DND-41 (cell line): Measurements from ENCODE around the gene DST.

Source experiments
- ATAC-seq: fragments of 200-7000 bp; cut with Tn5 transposase; 3 replicates; pipeline ENCODE4 v1.9.1; 2021; ENCODE audit warnings: low read depth; ENCODE audit not compliant: insufficient read depth
- DNase-seq: peaks from one replicate; pipeline ENCODE4 v3.0.0-alpha.2; 2020
- H2AFZ ChIP-seq: 2 replicates; pipeline ENCODE4 v1.6.0; 2012; ENCODE audit warnings: low read depth, low read length
- H3K27ac ChIP-seq: 2 replicates; pipeline ENCODE4 v1.5.1; 2012; ENCODE audit warnings: low read length, inconsistent platforms
- H3K27me3 ChIP-seq: fragments of 200-600 bp; sonication (generic); 2 replicates; pipeline ENCODE4 v1.6.0; 2012; ENCODE audit warnings: low read length, mild to moderate bottlenecking, inconsistent platforms; ENCODE audit not compliant: insufficient read depth, poor library complexity
- H3K36me3 ChIP-seq: 2 replicates; pipeline ENCODE4 v1.5.1; 2012; ENCODE audit warnings: low read length, inconsistent platforms; ENCODE audit not compliant: insufficient read depth
- H3K4me1 ChIP-seq: 2 replicates; pipeline ENCODE4 v1.5.1; 2012; ENCODE audit warnings: mild to moderate bottlenecking, low read length; ENCODE audit not compliant: insufficient read depth
- H3K4me2 ChIP-seq: 2 replicates; pipeline ENCODE4 v1.6.0; 2012; ENCODE audit warnings: mild to moderate bottlenecking, moderate library complexity, low read length, inconsistent platforms; ENCODE audit not compliant: insufficient read depth
- H3K4me3 ChIP-seq, 2 experiments: fragments of 200-600 bp in 1 of 2; shearing (Covaris generic) in 1 of 2; 2 replicates each; pipeline ENCODE4 v1.5.1; 2012 to 2016; ENCODE audit warnings: inconsistent platforms in 2 of 2, low read length in 2 of 2, mild to moderate bottlenecking in 2 of 2, low read depth in 1 of 2, moderate library complexity in 1 of 2
- H3K79me2 ChIP-seq: 2 replicates; pipeline ENCODE4 v1.6.0; 2012; ENCODE audit warnings: low read length, inconsistent platforms; ENCODE audit not compliant: insufficient read depth
- H3K9ac ChIP-seq: 2 replicates; pipeline ENCODE4 v1.6.0; 2012; ENCODE audit warnings: low read depth, mild to moderate bottlenecking, inconsistent platforms, low read length, moderate library complexity
- H3K9me3 ChIP-seq: 2 replicates; pipeline ENCODE4 v1.5.1; 2012; ENCODE audit warnings: low read length, moderate library complexity, mild to moderate bottlenecking, inconsistent platforms; ENCODE audit not compliant: insufficient read depth, severe bottlenecking
- H4K20me1 ChIP-seq: 2 replicates; pipeline ENCODE4 v1.6.0; 2012; ENCODE audit warnings: low read length; ENCODE audit not compliant: insufficient read depth
- CTCF ChIP-seq: IDR thresholded peaks from 2 replicates; pipeline ENCODE4 v1.5.1; 2012; ENCODE audit warnings: borderline replicate concordance, low read length, moderate library complexity, mild to moderate bottlenecking; ENCODE audit not compliant: poor library complexity, severe bottlenecking; ENCODE audit errors: extremely low read depth
- EZH2 ChIP-seq: IDR thresholded peaks from 3 replicates; pipeline ENCODE4 v1.6.1; 2012; ENCODE audit warnings: borderline replicate concordance, low read depth, mild to moderate bottlenecking, moderate library complexity, low read length, inconsistent platforms; ENCODE audit not compliant: severe bottlenecking

The DST gene

GRCh38 chr6:56677559-56677958, 34.9 kb upstream of the DST start:
- no peak overlapping the region for H2AFZ ChIP-seq
- H3K27me3 ChIP-seq, result no peaks in the 10 kb centered on the region
- TF ChIP-seq CTCF, result no peak
- no peak for TF ChIP-seq EZH2
- peaks cover under 1% of the 10 kb centered on the region for H3K4me1 ChIP-seq
- H3K27ac ChIP-seq, result no peak overlapping the region
- DNase-seq (no peak), ATAC-seq (no peak)
- H3K79me2 ChIP-seq, result no peaks in the 10 kb centered on the region
- H3K9me3 ChIP-seq, result no peaks in the 10 kb centered on the region
- H3K36me3 ChIP-seq, result no peaks in the 10 kb centered on the region
- no peaks in the 10 kb centered on the region for H4K20me1 ChIP-seq
- H3K4me2 ChIP-seq, result no peak overlapping the region
- no peak overlapping the region for H3K9ac ChIP-seq
- H3K4me3 ChIP-seq, result no peak overlapping the region

GRCh38 chr6:56671651-56672461, 29.2 kb upstream of the DST start:
- Histone ChIP-seq H3K36me3 (no peaks in the 10 kb centered on the region), H4K20me1 (no peaks in the 10 kb centered on the region), H3K4me2 (peak overlapping the region; percentile 24), H2AFZ (peak overlapping the region; percentile 36), H3K27ac (peak overlapping the region; percentile 48), H3K4me3 (no peak overlapping the region), H3K79me2 (no peaks in the 10 kb centered on the region), H3K27me3 (no peaks in the 10 kb centered on the region), H3K9ac (no peak overlapping the region; the same call in 1 of the 2 replicates), H3K4me1 (peaks cover 14% of the 10 kb centered on the region), H3K9me3 (no peaks in the 10 kb centered on the region)
- ATAC-seq, result peak; percentile 99
- DNase-seq, result peak; percentile 74
- TF ChIP-seq EZH2 (no peak), CTCF (no peak)

- TF ChIP-seq CTCF (peak; percentile 29), EZH2 (no peak)
- no peak overlapping the region for H2AFZ ChIP-seq
- ATAC-seq (no peak), DNase-seq (no peak)
- no peak overlapping the region for H3K4me2 ChIP-seq
- H4K20me1 ChIP-seq, result no peaks in the 10 kb centered on the region
- no peaks in the 10 kb centered on the region for H3K79me2 ChIP-seq
- H3K4me1 ChIP-seq, result peaks cover 14% of the 10 kb centered on the region
- H3K36me3 ChIP-seq, result no peaks in the 10 kb centered on the region
- H3K9me3 ChIP-seq, result no peaks in the 10 kb centered on the region
- H3K27me3 ChIP-seq, result no peaks in the 10 kb centered on the region
- no peak overlapping the region for H3K4me3 ChIP-seq
- H3K9ac ChIP-seq, result no peak overlapping the region
- H3K27ac ChIP-seq, result peak overlapping the region; percentile 48; the same call in 1 of the 2 replicates
Measured at GRCh38 chr6:56671160-56671559, 28.5 kb upstream of the DST start.
